ENCODE results near the gene NENF.

Gene NENF

DNA sequence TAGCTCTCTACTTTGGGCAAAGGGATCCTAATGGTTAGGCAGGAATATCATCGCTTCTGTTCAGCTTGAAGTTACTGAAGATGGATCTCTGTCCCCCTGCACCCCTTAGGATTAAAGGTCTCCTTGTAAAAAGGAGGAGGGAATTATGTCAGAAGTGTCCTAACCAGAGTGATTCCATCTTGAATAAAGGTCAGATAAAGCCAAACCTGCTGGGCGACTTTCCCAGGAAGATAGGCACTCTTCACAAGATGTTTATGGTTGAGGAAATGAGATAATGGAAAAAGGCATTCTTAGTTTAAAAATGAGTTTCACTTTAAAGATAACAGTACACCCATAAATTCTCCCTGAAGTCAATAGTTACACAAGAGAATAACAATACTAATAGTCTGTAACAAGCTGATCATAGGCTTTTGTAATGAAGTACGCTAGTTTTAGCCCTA lies 1.7 kb upstream of the NENF start:
- H3K4me3 ChIP-seq (ENCODE audit: low read depth, low read length): no peak overlapping the region

DNA sequence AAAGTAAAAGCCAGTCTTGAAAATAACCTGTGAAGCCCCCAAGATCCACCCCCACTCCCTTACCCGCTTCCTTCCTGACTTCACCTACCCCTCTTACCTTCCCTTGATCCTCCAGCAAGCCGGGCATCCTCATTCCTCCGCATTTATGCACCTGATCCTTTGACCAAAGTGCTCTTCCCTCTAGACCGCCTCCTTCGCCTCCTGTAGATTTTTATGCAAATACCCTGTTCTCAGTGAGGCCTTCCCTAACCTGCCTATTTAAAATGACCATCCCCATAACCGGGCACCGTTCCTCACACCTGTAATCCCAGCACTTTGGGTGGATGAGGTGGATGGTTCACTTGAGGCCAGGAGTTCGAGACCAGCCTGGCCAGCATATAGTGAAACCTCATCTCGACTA lies 1.1 kb upstream of the NENF start:
- no peak overlapping the region for H3K4me3 ChIP-seq (ENCODE audit: low read depth, low read length)

DNA sequence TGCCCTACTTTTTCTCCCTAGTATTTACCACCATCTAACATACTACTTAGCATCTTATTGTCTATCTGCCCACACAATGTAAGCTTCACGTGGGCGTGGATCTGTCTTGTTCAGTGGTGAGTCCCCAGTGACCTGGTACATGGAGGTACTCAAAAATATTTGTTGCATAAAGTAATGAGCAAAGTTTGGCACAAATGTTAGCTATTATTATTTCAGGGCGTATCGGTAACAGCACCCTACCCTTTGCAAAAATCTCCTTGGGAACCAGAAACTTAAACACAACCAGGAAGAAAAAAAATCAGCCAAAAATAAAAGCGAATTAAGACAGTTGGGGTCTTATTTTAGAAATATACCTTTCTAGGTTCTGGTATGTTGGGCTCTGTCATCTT lies 454 bp upstream of the NENF start:
- H3K4me3 ChIP-seq (ENCODE audit: low read depth, low read length): peak overlapping the region; percentile 56

DNA sequence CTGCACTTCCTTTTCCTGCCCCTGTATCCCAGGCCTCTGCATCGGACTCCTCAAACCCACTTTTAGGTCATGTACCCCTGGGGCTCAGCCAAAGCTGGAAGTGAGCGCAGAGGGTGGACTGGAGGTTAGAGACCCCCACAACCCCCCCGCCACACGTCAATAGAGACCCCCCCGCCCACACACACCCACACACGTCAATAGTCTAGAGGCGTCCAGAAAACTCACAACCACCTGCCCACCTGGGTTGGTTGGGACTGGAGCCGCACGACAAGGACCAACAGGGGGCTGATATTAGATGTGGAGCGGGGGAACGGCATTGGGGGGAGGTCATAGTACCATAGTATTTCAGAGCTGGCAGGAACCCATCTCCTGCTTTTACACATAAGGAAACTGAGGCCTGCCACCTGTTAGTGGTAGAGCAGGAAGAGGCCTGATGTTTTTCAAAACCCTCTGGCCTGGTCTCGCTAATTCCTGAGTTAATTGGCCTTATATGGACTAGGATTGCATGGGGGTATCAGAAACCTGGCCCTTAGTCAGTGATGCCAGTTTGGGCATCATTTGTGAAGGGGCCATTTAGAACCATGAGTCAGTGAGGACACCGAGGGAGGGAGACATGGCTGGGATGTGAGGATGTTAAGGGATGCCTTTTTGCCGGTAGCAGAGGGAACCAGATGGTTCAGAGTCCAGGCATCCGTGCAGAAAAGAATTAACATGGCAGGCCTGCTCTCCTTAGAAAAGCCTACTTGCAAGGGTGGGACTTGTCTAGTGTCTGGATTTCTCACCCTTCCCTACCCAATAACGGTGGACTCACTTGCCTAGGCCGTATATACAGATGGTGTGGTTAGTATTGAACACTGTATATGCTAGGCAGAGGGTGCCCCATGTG lies 1.1 kb downstream of the NENF start:
- H3K4me3 ChIP-seq (ENCODE audit: low read depth, low read length): peak overlapping the region; percentile 56

DNA sequence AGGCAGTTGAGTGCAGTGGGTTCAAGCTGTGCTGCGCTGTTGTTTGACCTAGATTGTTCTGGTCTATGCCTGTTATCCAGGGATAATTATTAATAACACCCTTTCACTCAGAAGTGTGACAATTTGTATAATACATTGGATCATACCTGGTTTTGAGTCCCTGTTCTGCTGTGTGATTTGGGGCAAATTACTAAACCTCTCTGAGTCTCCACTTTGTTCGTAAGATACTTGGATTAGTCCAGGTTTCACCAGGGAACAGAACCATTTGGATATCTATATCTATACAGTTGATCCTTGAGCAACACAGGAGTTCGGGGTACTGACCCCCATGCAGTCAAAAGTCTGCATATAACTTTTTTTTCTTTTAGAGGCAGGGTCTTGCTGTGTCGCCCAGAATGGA lies 2.3 kb downstream of the NENF start:
- no peak overlapping the region for H3K4me3 ChIP-seq (ENCODE audit: low read depth, low read length)

DNA sequence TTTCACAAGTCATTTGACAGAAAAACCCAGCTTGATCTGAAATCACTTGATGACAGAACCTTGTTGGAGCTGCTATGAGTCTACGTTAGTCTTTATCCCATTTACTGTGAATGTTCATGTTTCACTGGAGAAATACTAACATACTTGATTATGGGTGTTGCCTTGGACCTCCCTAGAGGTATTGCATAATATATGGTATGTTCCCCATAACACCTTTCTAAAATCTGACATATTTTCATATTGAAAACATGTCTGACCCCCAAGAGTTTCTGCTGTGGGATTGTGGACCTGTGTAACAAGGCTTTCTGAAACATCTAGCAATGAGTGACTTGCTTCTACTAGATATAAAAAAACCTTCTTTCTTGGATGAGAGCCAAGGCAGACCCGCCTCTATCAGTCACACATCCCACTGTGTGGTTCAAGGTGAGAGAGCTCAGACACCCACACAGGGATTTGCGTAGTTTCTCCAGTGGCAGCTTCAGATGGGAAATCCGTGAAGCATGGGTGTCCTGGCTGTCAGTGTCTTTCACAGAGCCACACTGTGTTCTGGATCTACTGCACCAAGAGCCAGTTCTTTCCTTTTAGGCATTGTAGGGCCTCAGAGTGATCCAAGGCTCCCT lies 4.6 kb downstream of the NENF start:
- no peak overlapping the region for H3K4me3 ChIP-seq (ENCODE audit: low read depth, low read length)

DNA sequence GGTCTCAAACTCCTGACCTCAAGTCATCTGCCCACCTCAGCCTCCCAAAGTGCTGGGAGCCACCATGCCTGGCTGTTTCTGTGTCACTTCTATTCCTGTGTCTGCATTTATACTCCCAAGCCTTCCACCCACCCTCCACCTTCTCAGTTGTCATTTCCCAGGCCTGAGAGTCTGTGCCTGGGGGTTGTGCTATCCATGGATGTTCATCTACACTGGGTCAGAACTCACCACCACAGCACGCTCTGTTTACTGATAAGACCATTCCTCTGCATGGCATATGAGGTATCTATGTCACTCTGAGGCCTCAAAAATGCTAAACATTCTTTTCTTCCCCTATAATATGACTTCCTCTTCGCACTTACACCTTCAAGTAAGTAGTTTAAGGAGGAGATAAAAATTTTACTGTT lies 6.1 kb downstream of the NENF start:
- no peak overlapping the region for H3K4me3 ChIP-seq (ENCODE audit: low read depth, low read length)

DNA sequence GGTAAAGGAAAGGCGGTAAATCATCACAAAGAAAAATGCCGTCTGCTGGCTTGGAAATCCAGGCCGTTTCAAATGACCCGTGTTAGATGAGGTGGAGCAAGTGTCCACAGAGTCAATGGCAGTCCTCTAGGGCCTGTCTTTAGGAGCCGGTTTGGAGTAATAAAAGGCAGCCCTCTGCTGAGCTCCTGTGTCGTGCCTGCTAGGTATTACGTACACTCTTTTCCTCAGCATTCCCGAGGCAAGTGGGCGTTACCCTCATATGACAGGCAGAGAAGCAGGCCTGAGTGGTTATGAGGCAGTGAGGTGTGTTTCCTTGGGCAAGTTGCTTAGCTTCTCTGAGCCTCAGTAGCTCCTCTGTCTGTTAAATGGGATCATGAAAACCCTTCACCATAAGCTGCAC lies 7.7 kb downstream of the NENF start:
- H3K4me3 ChIP-seq (ENCODE audit: low read depth, low read length): no peak overlapping the region

DNA sequence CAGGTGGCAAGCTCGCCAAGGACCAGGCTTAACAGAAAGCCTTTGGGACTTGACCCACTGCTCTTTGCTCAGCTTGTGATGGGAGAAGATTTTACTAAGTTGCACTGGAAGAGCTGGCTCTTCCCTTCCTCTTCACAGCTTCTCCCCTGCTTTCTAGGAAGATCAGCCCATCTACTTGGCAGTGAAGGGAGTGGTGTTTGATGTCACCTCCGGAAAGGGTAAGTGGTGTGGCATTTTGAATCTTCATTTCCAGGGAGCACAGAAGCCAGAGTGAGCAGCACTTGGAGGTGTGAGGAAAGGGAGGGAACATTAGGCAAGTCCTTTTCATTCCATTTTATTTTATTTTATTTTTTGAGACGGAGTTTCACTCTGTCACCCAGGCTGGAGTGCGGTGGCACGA lies 9.7 kb downstream of the NENF start:
- no peak overlapping the region for H3K4me3 ChIP-seq (ENCODE audit: low read depth, low read length)

DNA sequence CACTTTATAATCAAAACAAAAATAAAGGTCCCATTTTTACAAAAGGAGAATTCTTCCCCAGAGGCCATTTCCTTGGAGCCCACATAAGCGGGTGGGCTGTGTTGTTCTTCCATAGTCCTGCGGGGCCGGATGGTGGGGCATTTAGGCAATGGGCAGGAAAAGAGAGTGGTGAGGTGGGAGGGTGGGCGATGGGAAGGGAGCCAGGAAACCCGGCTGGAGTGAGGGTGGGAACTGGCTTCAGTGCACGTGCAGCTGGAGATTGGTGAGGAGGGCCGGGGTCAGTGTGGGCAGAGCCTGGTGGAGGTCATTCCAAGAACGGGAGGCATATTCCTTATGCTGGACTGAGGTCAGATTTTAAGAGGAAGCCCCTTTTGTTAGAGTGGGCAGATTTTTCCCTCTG lies 13.6 kb downstream of the NENF start:
- no peak overlapping the region for H3K4me3 ChIP-seq (ENCODE audit: low read depth, low read length)

DNA sequence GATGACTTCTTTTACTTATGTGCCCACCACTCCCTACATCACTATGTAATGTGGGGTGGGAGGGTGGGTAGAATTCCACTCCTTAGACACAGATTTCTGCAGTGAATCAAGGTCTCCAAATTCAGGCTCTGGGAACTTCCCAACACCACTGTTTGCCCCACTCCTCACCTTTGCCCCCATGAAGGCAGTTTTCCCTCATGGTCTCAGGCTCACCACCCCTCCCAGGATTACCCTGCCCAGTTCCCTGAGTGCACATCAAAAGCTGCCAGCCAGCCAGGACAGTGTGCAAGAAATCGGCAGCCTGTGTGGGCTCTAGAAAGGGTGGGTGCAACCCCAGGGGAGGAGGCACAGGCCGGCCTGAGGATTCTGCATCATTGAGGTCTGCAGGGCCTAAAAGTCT lies 14.8 kb downstream of the NENF start:
- no peak overlapping the region for H3K4me3 ChIP-seq (ENCODE audit: low read depth, low read length)

DNA sequence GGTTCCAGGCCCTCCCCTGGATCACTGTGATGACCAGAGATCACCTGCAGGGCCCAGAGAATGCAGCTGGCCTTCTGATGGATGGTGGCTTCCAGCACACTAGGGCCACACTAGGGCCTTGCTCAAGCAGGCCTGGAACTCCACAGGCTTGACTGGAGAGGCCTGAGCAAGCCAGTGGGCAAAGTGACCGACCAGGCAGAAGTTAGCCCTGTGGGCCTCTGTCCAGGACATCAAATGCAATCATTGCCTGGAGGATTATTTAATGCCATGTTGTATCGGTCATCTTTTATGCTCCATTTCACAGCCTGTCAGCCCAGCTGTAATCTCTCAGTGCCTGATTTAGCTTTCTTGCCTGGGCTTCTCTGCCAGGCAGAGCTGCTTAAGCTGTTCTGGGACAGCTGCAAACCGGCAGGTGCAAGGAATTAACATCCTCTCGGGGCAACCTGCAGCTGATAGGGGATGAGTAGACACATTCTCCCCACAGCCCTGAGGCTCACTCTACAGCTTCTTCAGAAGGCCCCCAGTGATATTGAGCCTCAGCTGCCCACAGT lies 17.7 kb downstream of the NENF start:
- H3K4me3 ChIP-seq (ENCODE audit: low read depth, low read length): no peak overlapping the region

DNA sequence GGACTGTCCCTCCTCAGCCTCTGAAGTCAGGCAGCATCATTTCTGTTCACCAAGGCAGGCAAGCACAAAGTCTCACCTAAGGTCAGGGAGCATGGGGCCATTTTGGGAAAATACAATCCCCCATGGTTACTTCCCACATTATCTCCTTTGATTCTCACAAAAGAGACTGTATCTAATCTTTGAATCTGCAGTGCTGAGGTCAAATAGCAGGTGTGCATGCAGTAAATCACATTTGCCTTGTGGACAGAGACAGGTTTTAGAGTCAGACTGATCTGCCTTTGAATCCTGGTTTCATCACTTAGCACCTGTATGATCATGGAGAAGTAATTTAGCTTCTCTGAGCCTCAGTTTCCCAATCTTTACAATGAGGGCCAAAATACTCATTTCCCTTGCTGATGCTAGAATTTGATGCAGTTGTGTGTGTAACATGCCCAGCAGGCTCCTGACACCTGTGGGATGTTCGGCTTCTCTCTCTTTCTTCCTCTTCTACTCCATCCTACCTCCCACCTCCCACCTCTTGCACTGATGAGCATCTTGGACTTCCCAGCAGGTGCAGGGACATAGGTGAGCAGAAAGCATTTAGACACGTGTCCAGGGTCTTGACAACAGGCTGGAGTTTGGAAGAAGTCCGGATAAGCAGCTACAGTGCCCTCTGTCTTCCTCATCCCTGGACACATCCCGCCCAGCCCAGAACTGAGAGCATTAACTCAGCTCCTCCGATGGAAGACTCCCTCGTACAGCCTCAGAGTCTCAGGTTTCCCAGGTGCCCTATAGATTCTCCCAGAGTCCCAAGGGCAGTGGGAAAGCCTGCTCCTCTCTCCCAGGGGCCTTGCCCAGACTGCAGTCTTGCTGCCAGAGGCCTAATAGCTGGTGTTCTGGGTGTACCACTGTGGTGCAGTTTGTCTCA lies 18.9 kb downstream of the NENF start:
- no peak overlapping the region for H3K4me3 ChIP-seq (ENCODE audit: low read depth, low read length)

DNA sequence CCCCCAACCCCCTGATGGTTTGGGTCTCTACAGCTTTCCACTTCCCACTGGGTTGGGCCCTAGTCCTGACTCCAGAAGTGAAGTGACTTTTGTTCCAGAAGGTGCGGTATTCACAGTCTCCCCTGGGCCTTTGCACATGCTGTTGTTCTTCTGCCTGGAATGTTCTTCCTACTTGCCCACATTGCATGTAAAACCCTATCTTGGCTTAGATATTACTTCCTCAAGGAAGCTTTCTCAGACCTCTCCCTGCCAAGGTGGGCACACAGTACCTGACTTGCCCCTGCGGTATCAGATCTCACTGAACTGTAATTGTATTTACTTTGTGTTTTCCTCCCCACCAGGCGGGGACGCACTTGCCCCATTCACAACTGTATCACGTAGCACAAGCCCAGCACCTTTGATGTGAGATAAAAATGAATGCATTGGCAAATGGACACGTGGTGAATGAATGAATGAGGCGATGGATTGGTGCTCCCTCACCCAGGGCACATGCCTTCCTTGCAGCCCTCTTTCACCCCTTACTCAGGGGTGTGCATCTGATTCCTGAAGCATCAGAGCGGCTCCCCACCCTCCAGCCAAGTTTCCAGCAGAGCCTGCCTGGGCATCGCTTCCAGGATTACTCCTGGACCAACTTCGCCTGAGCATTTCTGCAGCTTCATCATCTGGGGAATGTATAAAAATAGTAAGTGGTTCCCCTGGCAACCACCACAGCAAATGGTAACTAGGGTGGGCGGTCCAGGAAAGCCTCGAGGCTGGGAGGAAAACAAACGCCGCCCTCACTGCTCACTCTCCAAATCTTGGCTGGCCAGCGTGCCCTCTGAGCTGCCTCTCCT lies 19.8 kb downstream of the NENF start:
- no peak overlapping the region for H3K4me3 ChIP-seq (ENCODE audit: low read depth, low read length)

DNA sequence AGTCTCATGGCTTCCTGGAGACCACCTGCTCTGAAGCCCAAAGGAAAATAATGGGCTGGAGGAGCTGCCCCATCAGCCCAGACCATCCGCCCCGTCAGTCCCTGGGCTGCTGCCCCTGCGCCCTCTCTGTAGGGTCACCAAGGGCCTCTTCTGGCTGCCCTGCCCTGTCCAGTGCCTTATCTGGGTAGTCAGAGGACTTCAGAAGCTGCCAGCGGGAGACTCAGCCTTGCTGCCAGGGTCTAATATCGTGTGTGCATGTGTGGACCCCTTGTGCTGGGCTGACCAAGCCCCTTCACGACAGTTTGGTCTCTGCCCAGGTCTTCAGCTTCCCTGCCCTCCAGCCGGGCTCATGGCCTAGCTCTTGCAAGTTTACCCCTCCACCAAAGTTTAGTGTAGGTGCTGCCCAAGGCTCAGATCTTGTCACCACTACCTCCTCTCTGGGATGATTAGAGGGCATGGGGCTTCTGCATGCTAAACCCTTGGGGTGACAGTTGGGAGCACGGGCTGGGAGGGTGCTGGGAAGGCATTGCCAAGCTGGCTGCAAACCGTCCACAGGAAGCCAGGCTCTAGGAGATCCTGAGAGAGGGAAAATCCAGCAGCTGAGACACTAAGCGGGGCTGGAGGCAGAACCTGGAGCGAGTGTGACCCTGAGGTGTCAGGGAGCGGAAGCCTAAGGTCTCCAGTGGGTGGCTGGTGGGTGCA lies 20.6 kb downstream of the NENF start:
- no peak overlapping the region for H3K4me3 ChIP-seq (ENCODE audit: low read depth, low read length)

DNA sequence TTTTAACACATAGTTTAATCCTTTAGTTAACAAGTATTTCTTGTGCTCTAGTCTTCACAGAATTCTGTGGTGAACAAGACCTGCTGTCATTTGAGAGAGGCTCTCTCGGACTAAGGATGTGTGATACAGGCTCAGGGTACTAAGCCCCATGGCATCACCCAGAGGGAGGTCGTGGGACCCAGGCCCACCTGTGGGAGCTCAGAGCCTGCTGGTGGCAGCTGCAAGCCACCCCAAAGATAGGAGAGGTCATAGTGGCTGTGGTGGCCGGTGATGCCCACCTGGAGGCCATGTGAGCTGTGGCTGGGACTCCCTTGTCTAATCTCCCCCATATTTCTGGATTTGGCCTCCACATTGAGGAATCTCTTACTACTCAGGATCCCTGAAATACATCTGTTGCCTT lies 22.0 kb downstream of the NENF start:
- H3K4me3 ChIP-seq (ENCODE audit: low read depth, low read length): no peak overlapping the region

DNA sequence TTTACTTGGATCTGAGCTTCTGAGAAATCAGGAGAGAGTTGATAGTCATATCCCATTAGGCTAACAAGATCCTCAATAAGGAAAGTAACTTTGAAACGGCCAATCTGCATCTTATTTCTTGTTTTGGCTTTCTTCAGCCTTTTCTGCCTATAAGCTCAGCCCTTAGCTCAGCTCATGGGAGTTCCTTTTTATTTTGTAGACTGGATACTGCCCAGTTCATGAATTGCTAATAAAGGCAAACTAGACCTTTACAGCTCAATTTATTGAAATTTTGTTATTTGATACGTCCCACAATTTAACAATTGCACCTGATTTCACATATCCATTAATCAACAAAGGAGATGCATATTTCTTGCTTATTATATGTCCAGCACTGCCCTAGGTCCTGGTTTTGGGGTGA lies 22.7 kb downstream of the NENF start:
- H3K4me3 ChIP-seq (ENCODE audit: low read depth, low read length): no peak overlapping the region

DNA sequence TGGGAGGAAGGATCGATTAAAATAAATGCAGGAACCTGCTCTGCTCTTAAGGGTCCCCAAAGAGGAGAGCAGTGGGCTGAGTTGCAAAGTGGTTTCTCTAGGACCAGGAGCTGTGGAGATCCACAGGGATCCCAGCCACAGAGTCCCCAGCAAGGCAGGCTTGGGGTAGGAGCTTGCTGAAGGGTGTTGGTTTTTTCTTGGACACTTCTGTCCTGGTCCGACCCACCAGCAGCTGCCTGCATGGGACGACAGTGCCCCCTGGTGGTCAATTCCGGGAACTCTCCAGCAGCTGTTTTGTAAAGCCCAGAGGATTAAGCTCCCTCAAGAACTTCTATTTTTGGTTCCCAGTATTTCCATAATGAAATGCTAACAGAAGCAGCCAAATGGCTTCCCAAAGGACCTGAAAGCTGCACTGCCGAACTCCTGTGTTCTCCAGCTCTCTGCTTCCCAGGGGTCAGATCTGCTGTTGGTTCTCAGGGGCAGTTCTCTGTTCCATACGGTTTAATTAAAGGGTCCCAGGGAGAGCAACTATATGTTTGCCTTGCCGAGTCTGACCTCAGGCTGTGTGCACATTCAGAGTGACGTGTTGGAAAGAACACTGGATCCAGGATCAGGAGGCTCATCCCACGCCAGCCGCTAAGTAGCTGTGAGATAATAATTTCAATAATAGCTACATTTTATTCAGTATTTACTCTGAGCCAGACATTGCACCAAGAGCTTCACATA lies 23.2 kb downstream of the NENF start:
- H3K4me3 ChIP-seq (ENCODE audit: low read depth, low read length): no peak overlapping the region

DNA sequence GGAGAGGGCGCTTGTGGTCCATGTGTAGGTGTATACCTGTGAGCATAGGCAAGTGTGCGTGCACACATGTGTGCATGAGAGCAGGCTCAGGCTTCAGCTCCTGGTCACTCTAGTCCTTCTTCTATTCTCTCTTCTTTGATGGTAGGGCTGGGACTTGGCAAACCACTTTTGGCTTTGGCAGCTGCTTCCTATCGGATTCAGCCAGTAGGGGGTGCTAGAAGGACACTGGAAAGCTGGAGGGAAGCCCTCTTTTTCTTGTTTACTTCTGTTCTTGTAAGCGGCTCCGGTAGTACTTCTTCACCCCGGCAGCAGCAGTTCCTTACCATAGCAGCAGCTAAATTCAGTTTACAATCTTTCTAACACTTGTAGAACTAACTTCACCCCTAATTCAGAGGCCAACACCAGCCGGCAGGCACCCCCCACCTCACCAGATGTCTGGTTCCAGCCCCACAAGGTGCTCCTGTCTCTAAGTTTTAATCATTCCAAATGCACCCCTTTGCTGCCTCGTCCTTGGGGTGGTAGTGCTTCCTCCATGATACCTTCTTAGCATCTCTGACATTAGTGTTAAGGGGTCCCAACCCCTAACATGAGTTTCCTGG lies 25.1 kb downstream of the NENF start:
- H3K4me3 ChIP-seq (ENCODE audit: low read depth, low read length): no peak overlapping the region

Measured in iPS-11a (cell line).